Small intestine (tissue), 16 donors: ENCODE results near the gene NFKB1. TPM values are rescaled to one million over a fixed set of nuclear protein-coding genes. Genes with fewer than 3 reads are reported as not detected.
A peak's percentile ranks its signal among the peaks of the same experiment; 100 is the strongest.

Source experiments
- DNase-seq, 2 donors: peaks; one replicate each; pipeline versions ENCODE4 v3.0.0 to v3.0.0-alpha.2; 2013
- FAIRE-seq: peaks from 2 replicates; lab custom pipeline; 2012; peaks lifted over from hg19 to GRCh38; lab: Jason Lieb, UNC
- H3K27ac ChIP-seq, 3 donors: one replicate each; pipeline ENCODE4 v1.5.1; 2013; ENCODE audit warnings: low read length in 2 of 3, mild to moderate bottlenecking in 2 of 3, control low read depth in 1 of 3, inconsistent platforms in 1 of 3, low read depth in 1 of 3, moderate library complexity in 1 of 3
- H3K27me3 ChIP-seq, 3 donors: one replicate each; pipeline ENCODE4 v1.6.1; 2013; ENCODE audit warnings: low read length in 3 of 3, inconsistent platforms in 1 of 3; ENCODE audit not compliant: control insufficient read depth in 3 of 3, insufficient read depth in 3 of 3
- H3K36me3 ChIP-seq, 3 donors: one replicate each; pipeline ENCODE4 v1.6.1; 2013; ENCODE audit warnings: low read length in 3 of 3, inconsistent platforms in 1 of 3, low read depth in 1 of 3, mild to moderate bottlenecking in 1 of 3, moderate library complexity in 1 of 3; ENCODE audit not compliant: control insufficient read depth in 3 of 3, insufficient read depth in 2 of 3
- H3K4me1 ChIP-seq, 3 donors: one replicate each; pipeline ENCODE4 v1.6.1; 2013; ENCODE audit warnings: low read length in 2 of 3, inconsistent platforms in 1 of 3, low read depth in 1 of 3, mild to moderate bottlenecking in 1 of 3, moderate library complexity in 1 of 3; ENCODE audit not compliant: control insufficient read depth in 3 of 3, insufficient read depth in 2 of 3
- H3K4me3 ChIP-seq, 3 donors: one replicate each; pipeline ENCODE4 v1.5.1; 2013; ENCODE audit warnings: low read length in 3 of 3, control low read depth in 1 of 3, inconsistent platforms in 1 of 3, low read depth in 1 of 3, mild to moderate bottlenecking in 1 of 3, moderate library complexity in 1 of 3
- H3K9me3 ChIP-seq, 2 donors: one replicate each; pipeline ENCODE4 v1.6.1; 2013; ENCODE audit warnings: low read depth in 1 of 2, low read length in 1 of 2; ENCODE audit not compliant: control insufficient read depth in 2 of 2, insufficient read depth in 1 of 2
- WGBS, 3 donors: extraction: QIAGEN DNeasy Blood & Tissue Kit; methylation state at CpG; one replicate each; pipeline ENCODE4 v1.1.7; 2013; 5-methylcytosine and 5-hydroxymethylcytosine counted together
- long read RNA-seq, 10 donors: transcript quantifications; one replicate each; lab custom pipeline, GENCODE V29; 2026
- polyA plus RNA-seq, 4 donors: library from polyadenylated mRNA; stranded (reverse) in 3 of 4; unstranded in 1 of 4; fragments of 200-250 nt in 3 of 4; fragments of 120-200 nt in 1 of 4; gene quantifications; one replicate each; pipeline versions ENCODE4 v1.2.1 to v1.2.3, GENCODE V29; 2013
- donor health status: healthy with polysubstance abuse.
- donor health status: control.
- donor health status: control.
- donor health status: Bipolar disorder and iron deficiency.
- donor health status: healthy.

Gene NFKB1, protein sequence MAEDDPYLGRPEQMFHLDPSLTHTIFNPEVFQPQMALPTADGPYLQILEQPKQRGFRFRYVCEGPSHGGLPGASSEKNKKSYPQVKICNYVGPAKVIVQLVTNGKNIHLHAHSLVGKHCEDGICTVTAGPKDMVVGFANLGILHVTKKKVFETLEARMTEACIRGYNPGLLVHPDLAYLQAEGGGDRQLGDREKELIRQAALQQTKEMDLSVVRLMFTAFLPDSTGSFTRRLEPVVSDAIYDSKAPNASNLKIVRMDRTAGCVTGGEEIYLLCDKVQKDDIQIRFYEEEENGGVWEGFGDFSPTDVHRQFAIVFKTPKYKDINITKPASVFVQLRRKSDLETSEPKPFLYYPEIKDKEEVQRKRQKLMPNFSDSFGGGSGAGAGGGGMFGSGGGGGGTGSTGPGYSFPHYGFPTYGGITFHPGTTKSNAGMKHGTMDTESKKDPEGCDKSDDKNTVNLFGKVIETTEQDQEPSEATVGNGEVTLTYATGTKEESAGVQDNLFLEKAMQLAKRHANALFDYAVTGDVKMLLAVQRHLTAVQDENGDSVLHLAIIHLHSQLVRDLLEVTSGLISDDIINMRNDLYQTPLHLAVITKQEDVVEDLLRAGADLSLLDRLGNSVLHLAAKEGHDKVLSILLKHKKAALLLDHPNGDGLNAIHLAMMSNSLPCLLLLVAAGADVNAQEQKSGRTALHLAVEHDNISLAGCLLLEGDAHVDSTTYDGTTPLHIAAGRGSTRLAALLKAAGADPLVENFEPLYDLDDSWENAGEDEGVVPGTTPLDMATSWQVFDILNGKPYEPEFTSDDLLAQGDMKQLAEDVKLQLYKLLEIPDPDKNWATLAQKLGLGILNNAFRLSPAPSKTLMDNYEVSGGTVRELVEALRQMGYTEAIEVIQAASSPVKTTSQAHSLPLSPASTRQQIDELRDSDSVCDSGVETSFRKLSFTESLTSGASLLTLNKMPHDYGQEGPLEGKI
- 10 to 100 TPM; 12.7 to 29.6 (median 17.9) TPM for polyA plus RNA-seq
- long read RNA-seq, donor 1, full-length matches to known transcripts = 5 of 12 reads
- long read RNA-seq, donor 1, partial matches to known transcripts = 7 of 12 reads
- long read RNA-seq, donor 1, other reads (novel, unspliced or antisense) = 0 of 12 reads
- long read RNA-seq, donor 2, full-length matches to known transcripts = 2 of 2 reads
- long read RNA-seq, donor 2, partial matches to known transcripts = 0 of 2 reads
- long read RNA-seq, donor 2, other reads (novel, unspliced or antisense) = 0 of 2 reads
- long read RNA-seq, donor 3 = 0 reads
- long read RNA-seq, donor 4 = 0 reads
- long read RNA-seq, donor 5, partial matches to known transcripts = 0 of 1 reads
- long read RNA-seq, donor 5, other reads (novel, unspliced or antisense) = 0 of 1 reads
- long read RNA-seq, donor 6, full-length matches to known transcripts = 6 of 6 reads
- long read RNA-seq, donor 6, partial matches to known transcripts = 0 of 6 reads
- long read RNA-seq, donor 6, other reads (novel, unspliced or antisense) = 0 of 6 reads
- long read RNA-seq, donor 7, partial matches to known transcripts = 0 of 2 reads
- long read RNA-seq, donor 7, other reads (novel, unspliced or antisense) = 0 of 2 reads
- long read RNA-seq, donor 8, full-length matches to known transcripts = 1 of 1 reads
- long read RNA-seq, donor 8, partial matches to known transcripts = 0 of 1 reads
- long read RNA-seq, donor 8, other reads (novel, unspliced or antisense) = 0 of 1 reads
- long read RNA-seq, donor 9, full-length matches to known transcripts = 1 of 1 reads
- long read RNA-seq, donor 9, partial matches to known transcripts = 0 of 1 reads
- long read RNA-seq, donor 9, other reads (novel, unspliced or antisense) = 0 of 1 reads
- long read RNA-seq, donor 10, full-length matches to known transcripts = 7 of 21 reads
- long read RNA-seq, donor 10, partial matches to known transcripts = 14 of 21 reads
- long read RNA-seq, donor 10, other reads (novel, unspliced or antisense) = 0 of 21 reads

GRCh38 chr4:102500696-102501446 is at the start of gene NFKB1:
Gene NFKB1 (plus strand): TSS chr4:102501359. CDS start chr4:102525519, 24,160 bp downstream.
- 0 to 1% (median 1%) methylated on average over 51 to 63 of the region's 63 CpGs for WGBS, 3 donors
- H3K9me3 ChIP-seq = no peaks in the 10 kb centered on the region
- H3K36me3 ChIP-seq = no peaks in the 10 kb centered on the region
- peak within 1 kb of the TSS; percentile 95 to 99 (median 99) for H3K27ac ChIP-seq
- H3K27me3 ChIP-seq = no peaks in the 10 kb centered on the region
- H3K4me3 ChIP-seq = peak within 1 kb of the TSS; percentile 85 to 93 (median 87)
- FAIRE-seq = no peak
- peaks cover 0 to 8% (median 2%) of the 10 kb centered on the region in 3 donors for H3K4me1 ChIP-seq
- peak; percentile 72 to 90 for DNase-seq

GRCh38 chr4:102452854-102453253 is 48.3 kb upstream of the NFKB1 start:
- H3K36me3 ChIP-seq = no peaks in the 10 kb centered on the region
- DNase-seq (no peak), FAIRE-seq (no peak)
- H3K9me3 ChIP-seq = no peaks in the 10 kb centered on the region
- H3K4me1 ChIP-seq = no peaks in the 10 kb centered on the region
- no peak overlapping the region for H3K4me3 ChIP-seq
- WGBS, 3 donors = 96 to 97% (median 96%) methylated on average over 1 of the region's 1 CpG
- no peaks in the 10 kb centered on the region for H3K27me3 ChIP-seq
- H3K27ac ChIP-seq = no peak overlapping the region

- DNase-seq (no peak), FAIRE-seq (no peak)
- Histone ChIP-seq H3K27me3 (no peaks in the 10 kb centered on the region), H3K4me1 (no peaks in the 10 kb centered on the region), H3K9me3 (no peaks in the 10 kb centered on the region), H3K27ac (no peak overlapping the region), H3K4me3 (no peak overlapping the region), H3K36me3 (no peaks in the 10 kb centered on the region)
- WGBS, 3 donors = 89 to 98% (median 98%) methylated on average over 3 of the region's 3 CpGs
Measured at GRCh38 chr4:102453827-102454226, 47.3 kb upstream of the NFKB1 start.

GRCh38 chr4:102454268-102454667 is 46.9 kb upstream of the NFKB1 start:
- Histone ChIP-seq H3K27me3 (no peaks in the 10 kb centered on the region), H3K36me3 (no peaks in the 10 kb centered on the region), H3K4me3 (no peak overlapping the region), H3K27ac (no peak overlapping the region), H3K9me3 (no peaks in the 10 kb centered on the region), H3K4me1 (no peaks in the 10 kb centered on the region)
- FAIRE-seq (no peak), DNase-seq (no peak)
- WGBS, 3 donors = 24 to 39% (median 33%) methylated on average over 1 of the region's 1 CpG

DNA sequence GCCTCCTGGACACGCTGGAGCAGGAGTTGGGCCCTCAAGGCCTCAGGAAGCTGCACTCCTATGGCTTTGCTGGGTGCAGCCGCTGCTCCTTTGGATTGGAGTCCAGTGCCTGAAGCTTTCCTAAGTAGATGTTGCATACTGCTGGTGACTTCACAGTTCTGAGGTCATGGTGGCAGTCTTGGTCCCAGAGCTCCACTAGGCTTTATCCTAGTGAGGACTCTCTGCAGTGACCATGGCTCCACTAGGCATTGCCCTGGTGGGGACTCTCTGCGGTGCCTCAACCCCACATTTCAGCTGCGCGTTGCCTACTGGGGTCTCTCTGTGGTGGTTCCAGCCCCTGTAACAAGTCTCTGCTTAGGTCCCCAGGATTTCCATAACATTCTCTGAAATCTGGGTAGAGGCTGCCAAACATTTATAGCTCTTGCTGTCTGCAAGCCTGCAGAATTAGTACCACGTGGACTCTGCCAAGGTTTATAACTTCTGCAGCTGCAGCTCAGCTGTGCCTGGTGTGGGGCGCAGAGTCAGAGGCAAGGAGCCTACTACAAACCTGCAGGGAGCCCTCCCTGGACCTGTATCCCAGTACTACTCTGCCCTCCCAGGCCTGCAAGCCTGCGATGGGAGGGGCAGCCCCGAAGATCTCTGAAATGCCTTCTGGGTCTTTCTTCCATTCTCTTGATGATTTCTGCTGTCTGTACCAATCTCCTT is 46.0 kb upstream of the NFKB1 start:
- peak; percentile 11 to 52 for DNase-seq
- Histone ChIP-seq H3K27ac (no peak overlapping the region), H3K9me3 (no peaks in the 10 kb centered on the region), H3K4me1 (no peaks in the 10 kb centered on the region), H3K4me3 (no peak overlapping the region), H3K36me3 (no peaks in the 10 kb centered on the region), H3K27me3 (no peaks in the 10 kb centered on the region)
- no peak for FAIRE-seq
- 36 to 71% (median 47%) methylated on average over 9 of the region's 9 CpGs for WGBS, 3 donors

GRCh38 chr4:102455750-102456149 is 45.4 kb upstream of the NFKB1 start:
- 49 to 64% (median 55%) methylated on average over 3 of the region's 3 CpGs for WGBS, 3 donors
- Histone ChIP-seq H3K27ac (no peak overlapping the region), H3K9me3 (no peaks in the 10 kb centered on the region), H3K4me3 (no peak overlapping the region), H3K4me1 (no peaks in the 10 kb centered on the region), H3K36me3 (no peaks in the 10 kb centered on the region), H3K27me3 (no peaks in the 10 kb centered on the region)
- DNase-seq (no peak), FAIRE-seq (no peak)
